Osteoblast (primary cell): ENCODE measurements around the gene SRD5A1. TPM values are rescaled to one million over a fixed set of nuclear protein-coding genes. Genes with fewer than 3 reads are reported as not detected.

Experiments
- DNase-seq: peaks from one replicate; pipeline ENCODE4 v3.0.0; 2011; ENCODE audit warnings: low spot score, mixed read lengths; ENCODE audit not compliant: insufficient read length; ENCODE audit errors: missing footprints
- H2AFZ ChIP-seq: 2 replicates; pipeline ENCODE4 v1.6.0; 2011; ENCODE audit warnings: mild to moderate bottlenecking, low read length
- H3K27ac ChIP-seq: 2 replicates; pipeline ENCODE4 v1.5.1; 2011; ENCODE audit warnings: mild to moderate bottlenecking, low read depth, low read length, moderate library complexity
- H3K27me3 ChIP-seq: 2 replicates; pipeline ENCODE4 v1.6.0; 2012; ENCODE audit warnings: mild to moderate bottlenecking, control low read depth, inconsistent platforms, low read length, moderate library complexity; ENCODE audit not compliant: insufficient read depth
- H3K36me3 ChIP-seq: 2 replicates; pipeline ENCODE4 v1.5.1; 2011; ENCODE audit warnings: mild to moderate bottlenecking, low read length, control low read depth, moderate library complexity; ENCODE audit not compliant: insufficient read depth
- H3K4me1 ChIP-seq: 2 replicates; pipeline ENCODE4 v1.5.1; 2011; ENCODE audit warnings: mild to moderate bottlenecking, low read length, control low read depth, moderate library complexity; ENCODE audit not compliant: insufficient read depth
- H3K4me2 ChIP-seq: 2 replicates; pipeline ENCODE4 v1.6.0; 2011; ENCODE audit warnings: mild to moderate bottlenecking, low read length; ENCODE audit not compliant: insufficient read depth
- H3K4me3 ChIP-seq: fragments of 200-600 bp; sonication (generic); 3 replicates; pipeline ENCODE4 v1.5.1; 2012; ENCODE audit warnings: mild to moderate bottlenecking, low read length, inconsistent platforms; ENCODE audit not compliant: insufficient read depth
- H3K79me2 ChIP-seq: 2 replicates; pipeline ENCODE4 v1.6.0; 2012; ENCODE audit warnings: mild to moderate bottlenecking, low read length, control low read depth, inconsistent platforms; ENCODE audit not compliant: insufficient read depth
- H3K9me3 ChIP-seq: 2 replicates; pipeline ENCODE4 v1.5.1; 2011; ENCODE audit warnings: low read depth, low read length, control low read depth
- H4K20me1 ChIP-seq: 2 replicates; pipeline ENCODE4 v1.6.0; 2012; ENCODE audit warnings: mild to moderate bottlenecking, low read length, control low read depth; ENCODE audit not compliant: insufficient read depth
- total RNA-seq: library from RNA; depleted of rRNA; stranded (reverse); fragments of >200 nt; gene quantifications from 2 replicates; pipeline ENCODE4 v1.2.3, GENCODE V29; 2012
- TF ChIP-seq, protein P1 (sequence below): IDR thresholded peaks from 2 replicates; pipeline ENCODE4 v1.5.1; 2011; ENCODE audit warnings: mild to moderate bottlenecking, low read depth, low read length, moderate library complexity; ENCODE audit errors: extremely low read depth

Gene SRD5A1
- total RNA-seq, 1 donor, result 9.4 TPM

DNA sequence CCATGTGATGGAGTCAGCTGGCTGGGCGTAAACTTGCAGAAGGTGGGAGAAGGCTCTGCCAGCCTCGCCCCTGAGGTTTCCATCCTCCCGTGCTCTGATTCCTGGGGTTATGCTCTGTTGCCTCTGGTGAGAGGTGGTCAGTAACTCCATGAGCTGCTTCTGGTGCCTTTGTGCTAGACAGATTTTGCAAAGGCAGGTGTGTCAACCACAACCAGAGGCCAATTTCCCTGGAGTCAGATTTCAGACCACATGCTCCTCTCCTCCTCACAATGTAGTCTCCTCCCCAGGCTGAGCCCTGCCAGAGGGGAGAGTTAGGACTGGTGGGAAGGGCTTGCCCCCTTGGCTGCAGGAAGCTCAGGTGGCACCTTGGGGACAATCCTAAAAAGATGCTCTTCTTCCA lies 41.2 kb downstream of the SRD5A1 start:
- H2AFZ ChIP-seq, result no peak overlapping the region
- no peaks in the 10 kb centered on the region for H3K79me2 ChIP-seq
- H3K9me3 ChIP-seq, result no peaks in the 10 kb centered on the region
- TF ChIP-seq, protein P1, sequence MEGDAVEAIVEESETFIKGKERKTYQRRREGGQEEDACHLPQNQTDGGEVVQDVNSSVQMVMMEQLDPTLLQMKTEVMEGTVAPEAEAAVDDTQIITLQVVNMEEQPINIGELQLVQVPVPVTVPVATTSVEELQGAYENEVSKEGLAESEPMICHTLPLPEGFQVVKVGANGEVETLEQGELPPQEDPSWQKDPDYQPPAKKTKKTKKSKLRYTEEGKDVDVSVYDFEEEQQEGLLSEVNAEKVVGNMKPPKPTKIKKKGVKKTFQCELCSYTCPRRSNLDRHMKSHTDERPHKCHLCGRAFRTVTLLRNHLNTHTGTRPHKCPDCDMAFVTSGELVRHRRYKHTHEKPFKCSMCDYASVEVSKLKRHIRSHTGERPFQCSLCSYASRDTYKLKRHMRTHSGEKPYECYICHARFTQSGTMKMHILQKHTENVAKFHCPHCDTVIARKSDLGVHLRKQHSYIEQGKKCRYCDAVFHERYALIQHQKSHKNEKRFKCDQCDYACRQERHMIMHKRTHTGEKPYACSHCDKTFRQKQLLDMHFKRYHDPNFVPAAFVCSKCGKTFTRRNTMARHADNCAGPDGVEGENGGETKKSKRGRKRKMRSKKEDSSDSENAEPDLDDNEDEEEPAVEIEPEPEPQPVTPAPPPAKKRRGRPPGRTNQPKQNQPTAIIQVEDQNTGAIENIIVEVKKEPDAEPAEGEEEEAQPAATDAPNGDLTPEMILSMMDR, result no peak
- no peaks in the 10 kb centered on the region for H3K4me1 ChIP-seq
- no peak overlapping the region for H3K27ac ChIP-seq
- no peaks in the 10 kb centered on the region for H3K27me3 ChIP-seq
- no peaks in the 10 kb centered on the region for H3K36me3 ChIP-seq
- no peak overlapping the region for H3K4me2 ChIP-seq
- no peak overlapping the region for H3K4me3 ChIP-seq
- no peaks in the 10 kb centered on the region for H4K20me1 ChIP-seq
- no peak for DNase-seq

DNA sequence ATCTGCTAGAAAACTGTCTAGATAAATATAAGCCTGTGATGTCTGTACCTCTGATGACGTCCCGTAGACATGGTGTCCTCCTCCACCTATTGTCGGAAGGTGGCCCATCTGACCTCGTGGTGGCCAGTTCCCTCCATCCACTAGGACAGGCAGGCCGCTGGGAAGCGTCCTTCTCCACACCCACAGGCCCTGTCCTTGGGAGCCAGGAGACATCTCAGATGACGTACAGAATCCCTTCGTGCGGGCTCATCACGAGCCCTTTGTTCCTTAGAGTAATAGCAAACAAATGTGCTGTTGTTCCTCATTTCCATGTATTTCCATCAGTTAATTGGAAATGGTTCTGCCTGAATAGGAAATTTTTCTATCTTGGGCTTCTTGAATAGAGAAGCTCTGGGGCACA lies 41.6 kb downstream of the SRD5A1 start:
- DNase-seq, result no peak
- Histone ChIP-seq H2AFZ (no peak overlapping the region), H3K79me2 (no peaks in the 10 kb centered on the region), H3K4me1 (no peaks in the 10 kb centered on the region), H3K27ac (no peak overlapping the region), H3K36me3 (no peaks in the 10 kb centered on the region), H3K4me3 (no peak overlapping the region), H3K9me3 (no peaks in the 10 kb centered on the region), H3K4me2 (no peak overlapping the region), H4K20me1 (no peaks in the 10 kb centered on the region), H3K27me3 (no peaks in the 10 kb centered on the region)
- TF ChIP-seq, protein P1, result no peak

DNA sequence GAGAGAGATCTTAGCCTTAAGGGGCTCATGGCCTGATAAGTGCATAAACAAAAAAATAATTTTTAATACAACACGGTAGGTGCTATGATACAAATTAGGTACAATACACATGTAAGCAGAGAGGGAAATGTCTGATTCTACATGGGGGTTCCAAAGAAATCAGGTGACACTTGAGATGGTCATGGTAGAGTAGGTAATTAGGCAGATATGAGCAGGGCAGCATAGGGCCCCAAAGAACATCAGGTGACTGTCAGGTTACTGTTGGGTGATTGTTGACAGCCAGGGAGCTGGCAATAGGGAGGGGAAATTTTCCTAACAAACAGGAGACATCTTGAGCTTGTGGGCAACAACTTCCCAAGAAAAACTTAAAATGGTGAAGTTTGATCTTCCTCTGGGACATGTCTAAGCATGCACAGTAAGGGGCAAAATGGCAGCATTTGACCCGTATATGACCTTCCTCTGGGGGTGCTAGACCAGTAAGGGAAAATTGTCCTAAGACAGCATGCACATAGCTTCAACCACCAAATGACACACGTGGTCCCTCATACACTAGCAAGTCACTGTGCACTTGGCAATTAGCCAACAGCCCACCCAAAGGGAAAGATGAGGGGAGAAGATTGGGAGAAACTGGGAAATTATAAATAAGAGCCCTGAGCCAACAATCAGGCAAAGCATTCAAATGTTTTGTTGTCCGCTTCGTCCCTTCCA lies 42.7 kb downstream of the SRD5A1 start:
- H3K27ac ChIP-seq, result no peak overlapping the region
- H3K79me2 ChIP-seq, result no peaks in the 10 kb centered on the region
- H3K4me3 ChIP-seq, result no peak overlapping the region
- no peak for DNase-seq
- H4K20me1 ChIP-seq, result no peaks in the 10 kb centered on the region
- no peaks in the 10 kb centered on the region for H3K36me3 ChIP-seq
- no peak overlapping the region for H3K4me2 ChIP-seq
- H3K9me3 ChIP-seq, result no peaks in the 10 kb centered on the region
- H3K27me3 ChIP-seq, result no peaks in the 10 kb centered on the region
- H2AFZ ChIP-seq, result no peak overlapping the region
- TF ChIP-seq, protein P1, result peak; percentile 9
- no peaks in the 10 kb centered on the region for H3K4me1 ChIP-seq

DNA sequence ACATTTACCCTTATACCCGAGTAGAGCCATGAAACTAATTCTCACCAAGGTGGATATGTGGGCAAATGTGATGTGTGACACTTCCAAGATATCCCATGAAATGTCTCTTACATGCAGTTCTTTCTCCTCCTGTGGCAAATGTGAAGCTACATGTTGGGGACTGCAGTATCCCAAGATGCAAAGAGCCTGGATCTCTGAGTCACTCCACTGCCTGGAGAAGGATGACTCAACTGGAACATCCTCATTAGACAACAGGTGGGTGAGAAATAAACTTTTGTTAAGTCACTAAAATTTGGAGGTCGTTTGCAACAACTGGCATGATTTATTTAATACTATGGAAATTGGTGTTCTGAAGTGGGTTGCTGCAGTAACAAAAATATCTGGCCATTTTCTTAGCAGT lies 43.5 kb downstream of the SRD5A1 start:
- H4K20me1 ChIP-seq, result no peaks in the 10 kb centered on the region
- no peaks in the 10 kb centered on the region for H3K27me3 ChIP-seq
- no peaks in the 10 kb centered on the region for H3K9me3 ChIP-seq
- H3K4me2 ChIP-seq, result no peak overlapping the region
- DNase-seq, result no peak
- TF ChIP-seq, protein P1, result no peak
- H3K27ac ChIP-seq, result no peak overlapping the region
- no peak overlapping the region for H2AFZ ChIP-seq
- H3K4me1 ChIP-seq, result no peaks in the 10 kb centered on the region
- H3K36me3 ChIP-seq, result no peaks in the 10 kb centered on the region
- no peak overlapping the region for H3K4me3 ChIP-seq
- H3K79me2 ChIP-seq, result no peaks in the 10 kb centered on the region
